T-helper 1 cell treated with Interleukin-12 subunit alpha and Interleukin-12 subunit beta and Interleukin-4 antibody, amounts not matched to agents 30 ng/mL and 1 ng/mL, for 36 hours (primary cell): ENCODE data around the gene CPA4. TPM values are rescaled to one million over a fixed set of nuclear protein-coding genes. Genes with fewer than 3 reads are reported as not detected.

Source experiments
- intact Hi-C: fragments of 100-400 bp; cut with micrococcal nuclease; formaldehyde crosslinking; loops from one replicate; pipeline ENCODE4 v1.15.1; 2024
- total RNA-seq: library from RNA; stranded (reverse); gene quantifications from 2 replicates; pipeline ENCODE4 v1.2.3, GENCODE V29; 2022

The CPA4 gene
- total RNA-seq, 1 donor from 2014 or later, result not detected

GRCh38 chr7:130274983-130275591, 17.9 kb upstream of the CPA4 start:
- intact Hi-C loops, result no loop called here

- intact Hi-C loops, result no loop called here
These were observed 17.1 kb upstream of the CPA4 start for GRCh38 chr7:130275826-130276297.

GRCh38 chr7:130276796-130277762, 15.9 kb upstream of the CPA4 start:
- intact Hi-C loops, result no loop called here

GRCh38 chr7:130277763-130278643, 15.0 kb upstream of the CPA4 start:
- intact Hi-C loops, result no loop called here

GRCh38 chr7:130278860-130279259, 14.1 kb upstream of the CPA4 start:
- intact Hi-C loops, result no loop called here

- intact Hi-C loops, result no loop called here
These were observed 13.7 kb upstream of the CPA4 start for GRCh38 chr7:130279286-130279685.

- intact Hi-C loops, result no loop called here
These were observed 13.1 kb upstream of the CPA4 start for GRCh38 chr7:130279906-130280305.

GRCh38 chr7:130281260-130281659, 11.7 kb upstream of the CPA4 start:
- intact Hi-C loops, result no loop called here

GRCh38 chr7:130286881-130287280, 6.1 kb upstream of the CPA4 start:
- intact Hi-C loops, result no loop called here

- intact Hi-C loops, result no loop called here
These were observed 4.8 kb upstream of the CPA4 start for GRCh38 chr7:130288168-130288567.

GRCh38 chr7:130288829-130289228, 4.1 kb upstream of the CPA4 start:
- intact Hi-C loops, result no loop called here

GRCh38 chr7:130289478-130289877, 3.5 kb upstream of the CPA4 start:
- intact Hi-C loops, result no loop called here

GRCh38 chr7:130290745-130291144, 2.2 kb upstream of the CPA4 start:
- intact Hi-C loops, result no loop called here

- intact Hi-C loops, result no loop called here
These were observed 560 bp downstream of the CPA4 start for GRCh38 chr7:130293521-130293920.

- intact Hi-C loops, result no loop called here
These were observed 1.4 kb downstream of the CPA4 start for GRCh38 chr7:130294314-130294713.

- intact Hi-C loops, result no loop called here
These were observed 3.4 kb downstream of the CPA4 start for GRCh38 chr7:130296221-130296951.

- intact Hi-C loops, result no loop called here
These were observed 4.9 kb downstream of the CPA4 start for GRCh38 chr7:130297628-130298543.

GRCh38 chr7:130298544-130299326, 5.8 kb downstream of the CPA4 start:
- intact Hi-C loops, result no loop called here

GRCh38 chr7:130299866-130300265, 6.9 kb downstream of the CPA4 start:
- intact Hi-C loops, result no loop called here
